ENCODE results near the gene UGCG. TPM values are rescaled to one million over a fixed set of nuclear protein-coding genes. Genes with fewer than 3 reads are reported as not detected.

The UGCG gene
- total and polyA plus RNA-seq, 10 of the 15 experiments (the other 5 are each of a cell fraction or from before 2014, with no cell fraction given): 21.7 to 96.6 (median 48.9) TPM

DNA sequence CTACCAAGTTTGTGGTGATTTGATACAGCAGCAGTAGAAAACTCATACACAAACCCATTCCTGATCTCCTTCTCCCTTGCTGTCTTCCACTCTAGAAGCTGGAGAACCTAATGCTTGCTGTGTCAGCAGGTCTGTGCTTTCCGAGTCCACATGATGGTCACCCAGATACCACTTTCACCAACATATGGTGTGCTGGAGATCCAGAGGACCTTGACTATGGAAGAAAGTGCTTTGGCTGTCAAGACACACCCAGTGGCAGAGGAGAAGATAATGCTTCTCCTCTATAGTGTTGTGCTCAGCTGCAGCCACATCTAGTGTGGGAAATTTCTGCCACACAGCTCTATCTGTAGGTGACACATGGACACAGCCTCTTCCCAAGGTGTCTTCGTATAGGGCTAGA, 67.4 kb downstream of the UGCG start:
- 34% methylated on average over 2 of the region's 2 CpGs for WGBS (ENCODE audit: insufficient coverage, insufficient replicate concordance, low lambda C conversion rate, missing lambda C conversion rate)
- no TSS peak for BruUV-seq (replicated peaks)
- intact Hi-C loops (cut with micrococcal nuclease; ENCODE audit: unreplicated experiment): loop anchor here (2.0 kb wide), 1 partner anchor 19 kb away; no protein-coding TSS in a partner anchor

More for the DNA sequence above, 67.4 kb downstream of the UGCG start:
- no peak overlapping the region for H2AFZ ChIP-seq (ENCODE audit: control insufficient read depth, low read depth, low read length)
- H4K20me1 ChIP-seq (ENCODE audit: control insufficient read depth, insufficient read depth): no peaks in the 10 kb centered on the region
- no peak for DNase-seq (ENCODE audit: low read depth, low spot score)
- H3K27me3 ChIP-seq (replicated peaks in 1 of 2; ENCODE audit: control insufficient read depth in 2 of 2, insufficient read depth in 2 of 2, low read length in 1 of 2): no peaks in the 10 kb centered on the region
- ChIA-PET POLR2A (interaction anchor here (0.7 to 1.9 kb wide), 6 partner anchors 9 to 81 kb away, joined by 3 to 7 read pairs (median 4); no protein-coding TSS in a partner anchor), CTCF (interaction anchor here (0.6 to 1.8 kb wide), 5 partner anchors 9 to 102 kb away, joined by 3 to 7 read pairs (median 4); no protein-coding TSS in a partner anchor), SMC1A (ENCODE audit: uncharacterized antibody, unreplicated experiment) (interaction anchor here (0.6 to 13.2 kb wide), 15 partner anchors 9 to 111 kb away, joined by 3 to 136 read pairs (median 5); no protein-coding TSS in a partner anchor), RAD21 (ENCODE audit: unreplicated experiment) (interaction anchor here (0.8 to 12.2 kb wide), 13 partner anchors 14 to 113 kb away, joined by 3 to 107 read pairs (median 3); no protein-coding TSS in a partner anchor)
- H3K4me2 ChIP-seq (ENCODE audit: control insufficient read depth, insufficient read depth): no peak overlapping the region
- H3K4me1 ChIP-seq (ENCODE audit: control insufficient read depth, insufficient read depth, low read length): peaks cover 25% of the 10 kb centered on the region
- no peak for TF ChIP-seq NFIC (IDR thresholded peaks at IDR 0.05; ENCODE audit: low read depth, low read length)
- TF ChIP-seq RB1 (IDR thresholded peaks at IDR 0.05; ENCODE audit: borderline replicate concordance): no peak
- TF ChIP-seq, protein P1, sequence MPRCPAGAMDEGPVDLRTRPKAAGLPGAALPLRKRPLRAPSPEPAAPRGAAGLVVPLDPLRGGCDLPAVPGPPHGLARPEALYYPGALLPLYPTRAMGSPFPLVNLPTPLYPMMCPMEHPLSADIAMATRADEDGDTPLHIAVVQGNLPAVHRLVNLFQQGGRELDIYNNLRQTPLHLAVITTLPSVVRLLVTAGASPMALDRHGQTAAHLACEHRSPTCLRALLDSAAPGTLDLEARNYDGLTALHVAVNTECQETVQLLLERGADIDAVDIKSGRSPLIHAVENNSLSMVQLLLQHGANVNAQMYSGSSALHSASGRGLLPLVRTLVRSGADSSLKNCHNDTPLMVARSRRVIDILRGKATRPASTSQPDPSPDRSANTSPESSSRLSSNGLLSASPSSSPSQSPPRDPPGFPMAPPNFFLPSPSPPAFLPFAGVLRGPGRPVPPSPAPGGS (IDR thresholded peaks at IDR 0.05; ENCODE audit: borderline replicate concordance, insufficient read depth, low read depth, low read length, poor library complexity, severe bottlenecking): no peak
- TF ChIP-seq RELA (IDR thresholded peaks at IDR 0.05; ENCODE audit: borderline replicate concordance, partially characterized antibody): no peak
- TF ChIP-seq HDAC2 (IDR thresholded peaks at IDR 0.05): no peak
- no peak for TF ChIP-seq CBX5 (IDR thresholded peaks at IDR 0.05; ENCODE audit: low read depth)
- TF ChIP-seq EZH2 (IDR thresholded peaks at IDR 0.05; ENCODE audit: borderline replicate concordance, control insufficient read depth, low read depth, low read length): no peak
- TF ChIP-seq HCFC1 (IDR thresholded peaks at IDR 0.05; ENCODE audit: low read length): no peak
- TF ChIP-seq JUNB (IDR thresholded peaks at IDR 0.05): no peak
- TF ChIP-seq SUZ12 (IDR thresholded peaks at IDR 0.05; ENCODE audit: unreplicated experiment): no peak
- TF ChIP-seq RBBP5 (conservative IDR thresholded peaks at IDR 0.05): no peak
- TF ChIP-seq ZBED1 (IDR thresholded peaks at IDR 0.05; ENCODE audit: borderline replicate concordance): no peak
- no peak for TF ChIP-seq CEBPZ (IDR thresholded peaks at IDR 0.05; ENCODE audit: low read depth, low read length)
- TF ChIP-seq TCF12 (IDR thresholded peaks at IDR 0.05; ENCODE audit: low read depth, low read length): no peak
- H3K9ac ChIP-seq (ENCODE audit: control insufficient read depth, insufficient read depth, low read length): no peak overlapping the region
- no peak overlapping the region for H3K27ac ChIP-seq (ENCODE audit: control insufficient read depth, insufficient read depth)
- H3K79me2 ChIP-seq (ENCODE audit: control insufficient read depth, insufficient read depth, low read length): no peaks in the 10 kb centered on the region
- no peak for FAIRE-seq
- in situ Hi-C loops (cut with MboI): no loop called here
- H3K36me3 ChIP-seq (ENCODE audit: control insufficient read depth in 2 of 2, insufficient read depth in 2 of 2, low read length in 1 of 2): no peaks in the 10 kb centered on the region
- H3K9me3 ChIP-seq (replicated peaks; ENCODE audit: control insufficient read depth, insufficient read depth, low read length): no peaks in the 10 kb centered on the region
- ATAC-seq: no peak
- H3K4me3 ChIP-seq: no peak overlapping the region

Data from GM12878 (cell line).